ENCODE data around the gene IKBKE. TPM values are rescaled to one million over a fixed set of nuclear protein-coding genes. Genes with fewer than 3 reads are reported as not detected.

The IKBKE gene
- total RNA-seq, 2 experiments from 2014 or later, result 72.6 to 85.1 TPM

DNA sequence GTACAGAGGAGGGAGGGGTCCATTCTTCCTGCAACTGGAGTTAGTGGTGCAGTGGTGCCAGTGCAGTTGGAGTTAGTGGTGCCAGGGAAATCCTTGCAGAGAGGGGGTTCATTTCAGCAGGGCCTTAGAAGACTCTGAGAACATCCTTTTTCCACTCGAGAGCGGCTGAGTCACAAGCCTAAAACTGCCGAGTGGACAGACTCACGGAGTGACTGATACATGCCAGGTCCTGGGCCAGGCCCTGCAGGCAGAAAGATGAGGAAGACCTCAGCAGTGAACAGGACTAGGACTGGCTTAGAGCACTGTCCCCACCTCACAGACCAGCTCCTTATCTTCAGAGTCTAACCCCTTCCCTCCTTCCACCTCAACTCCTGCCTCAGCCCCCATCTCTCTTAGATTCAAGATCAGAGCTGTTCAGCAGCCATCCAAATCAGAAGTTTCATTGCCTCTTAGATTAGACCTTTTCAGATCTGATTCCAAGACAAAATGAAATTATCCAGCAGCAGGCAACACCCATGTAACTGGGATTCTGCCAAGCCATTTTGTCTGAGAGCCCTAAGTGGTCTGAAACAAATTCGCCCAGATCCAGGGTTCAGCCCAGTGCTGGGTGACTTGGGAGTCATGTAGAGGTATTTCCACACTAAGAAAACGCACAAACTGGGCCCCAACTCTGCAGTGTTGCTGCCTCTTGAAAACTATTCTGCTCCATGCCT is 12.7 kb upstream of the IKBKE start:
- Mint-ChIP-seq H3K27me3 (no peaks in the 10 kb centered on the region), H3K27ac (no peak overlapping the region), H3K4me1 (peaks cover 18% of the 10 kb centered on the region), H3K36me3 (ENCODE audit: low read depth) (peaks cover 20% of the 10 kb centered on the region), H3K4me3 (no peak overlapping the region), H3K9me3 (no peaks in the 10 kb centered on the region)
- ChIA-PET POLR2A (no interaction called here), CTCF (interaction anchor here (0.6 to 1.3 kb wide), 6 partner anchors 10 to 322 kb away, joined by 3 to 5 read pairs (median 4); partner anchors contain the start of gene IKBKE)
- no peak for DNase-seq

DNA sequence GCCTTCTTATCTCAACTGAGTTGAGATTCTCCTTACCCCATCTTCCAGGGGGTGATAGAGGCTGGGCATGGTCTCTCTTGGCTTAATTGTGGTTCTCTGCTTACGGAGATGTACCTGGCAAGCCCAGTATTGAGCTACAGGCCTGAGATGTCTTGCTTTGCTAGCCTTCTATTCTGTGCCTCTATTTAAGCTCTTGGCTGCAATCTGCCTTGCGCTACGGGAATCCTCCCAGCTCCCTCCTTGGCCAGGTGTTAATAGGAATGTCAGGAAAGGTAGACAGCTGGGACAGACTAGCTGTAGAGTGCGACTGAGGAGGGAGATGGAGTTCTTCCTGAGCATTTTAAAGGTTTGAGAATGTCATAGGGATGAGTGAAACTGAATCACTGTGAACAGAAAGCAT is 10.6 kb upstream of the IKBKE start:
- Mint-ChIP-seq H3K4me3 (no peak overlapping the region), H3K4me1 (peaks cover 31% of the 10 kb centered on the region), H3K27ac (no peak overlapping the region), H3K27me3 (no peaks in the 10 kb centered on the region), H3K9me3 (no peaks in the 10 kb centered on the region), H3K36me3 (ENCODE audit: low read depth) (peaks cover 19% of the 10 kb centered on the region)
- DNase-seq, result no peak
- ChIA-PET POLR2A (no interaction called here), CTCF (interaction anchor here (0.5 to 1.3 kb wide), 4 partner anchors 10 to 757 kb away, joined by 3 read pairs; partner anchors contain the start of gene IKBKE)

GRCh38 chr1:206460836-206461426 is 9.3 kb upstream of the IKBKE start:
- Mint-ChIP-seq H3K4me1 (peaks cover 43% of the 10 kb centered on the region), H3K9me3 (no peaks in the 10 kb centered on the region), H3K27me3 (no peaks in the 10 kb centered on the region), H3K27ac (no peak overlapping the region), H3K4me3 (no peak overlapping the region), H3K36me3 (ENCODE audit: low read depth) (peaks cover 12% of the 10 kb centered on the region)
- ChIA-PET CTCF (interaction anchor here (1.5 to 2.7 kb wide), 2 partner anchors 10 to 203 kb away, joined by 4 to 26 read pairs; partner anchors contain the start of gene IKBKE), POLR2A (no interaction called here)
- DNase-seq, result no peak

GRCh38 chr1:206461602-206462455 is 8.4 kb upstream of the IKBKE start:
- CTCF ChIA-PET, result interaction anchor here (0.6 to 2.7 kb wide), 9 partner anchors 9 to 202 kb away, joined by 3 to 26 read pairs (median 4); partner anchors contain the start of gene IKBKE
- peaks cover 47% of the 10 kb centered on the region for H3K4me1 Mint-ChIP-seq
- no peaks in the 10 kb centered on the region for H3K9me3 Mint-ChIP-seq
- no peaks in the 10 kb centered on the region for H3K27me3 Mint-ChIP-seq
- peak overlapping the region; percentile 48 for H3K27ac Mint-ChIP-seq
- POLR2A ChIA-PET, result no interaction called here
- peak; percentile 85 for DNase-seq
- no peak overlapping the region for H3K4me3 Mint-ChIP-seq
- peaks cover 9% of the 10 kb centered on the region for H3K36me3 Mint-ChIP-seq (ENCODE audit: low read depth)

GRCh38 chr1:206463137-206463536 is 7.1 kb upstream of the IKBKE start:
- Mint-ChIP-seq H3K4me1 (peaks cover 51% of the 10 kb centered on the region), H3K36me3 (ENCODE audit: low read depth) (peaks cover 5% of the 10 kb centered on the region), H3K9me3 (no peaks in the 10 kb centered on the region), H3K27ac (peak overlapping the region; percentile 13), H3K4me3 (no peak overlapping the region), H3K27me3 (no peaks in the 10 kb centered on the region)
- ChIA-PET POLR2A (no interaction called here), CTCF (interaction anchor here (1.1 to 2.7 kb wide), 3 partner anchors 8 to 28 kb away, joined by 4 to 26 read pairs (median 6); partner anchors contain the start of gene IKBKE)
- peak; percentile 21 for DNase-seq

DNA sequence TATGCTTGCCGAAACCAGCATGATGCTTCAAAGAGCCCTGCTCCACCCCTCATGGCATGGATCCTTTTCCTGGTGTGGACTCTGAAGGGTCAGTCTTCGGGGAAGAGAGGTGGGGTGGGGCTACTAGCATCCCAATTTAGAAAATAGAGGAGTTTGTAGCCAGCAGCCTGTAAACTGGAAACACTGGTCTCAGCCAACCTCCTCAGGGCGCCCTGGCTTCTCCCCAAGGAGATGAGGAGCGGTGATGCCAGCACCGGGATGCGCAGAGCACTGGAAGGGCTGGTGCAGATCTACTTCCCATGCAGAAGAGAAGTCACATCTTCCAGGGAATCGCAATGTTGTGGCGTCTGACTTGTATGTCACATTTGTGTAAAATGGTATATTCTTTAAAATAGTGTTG is 6.4 kb upstream of the IKBKE start:
- ChIA-PET CTCF (no interaction called here), POLR2A (no interaction called here)
- no peak overlapping the region for H3K27ac Mint-ChIP-seq
- no peak overlapping the region for H3K4me3 Mint-ChIP-seq
- H3K36me3 Mint-ChIP-seq (ENCODE audit: low read depth), result peaks cover 5% of the 10 kb centered on the region
- no peaks in the 10 kb centered on the region for H3K27me3 Mint-ChIP-seq
- peaks cover 59% of the 10 kb centered on the region for H3K4me1 Mint-ChIP-seq
- no peaks in the 10 kb centered on the region for H3K9me3 Mint-ChIP-seq
- no peak for DNase-seq

- DNase-seq, result no peak
- Mint-ChIP-seq H3K4me3 (no peak overlapping the region), H3K27ac (peak overlapping the region; percentile 57), H3K36me3 (ENCODE audit: low read depth) (peaks cover 5% of the 10 kb centered on the region), H3K9me3 (no peaks in the 10 kb centered on the region), H3K4me1 (peaks cover 65% of the 10 kb centered on the region), H3K27me3 (no peaks in the 10 kb centered on the region)
- ChIA-PET CTCF (interaction anchor here (0.8 to 1.5 kb wide), 5 partner anchors 10 to 148 kb away, joined by 3 to 5 read pairs (median 3); no protein-coding TSS in a partner anchor), POLR2A (no interaction called here)
Measured at GRCh38 chr1:206464456-206464964, 5.8 kb upstream of the IKBKE start.

DNA sequence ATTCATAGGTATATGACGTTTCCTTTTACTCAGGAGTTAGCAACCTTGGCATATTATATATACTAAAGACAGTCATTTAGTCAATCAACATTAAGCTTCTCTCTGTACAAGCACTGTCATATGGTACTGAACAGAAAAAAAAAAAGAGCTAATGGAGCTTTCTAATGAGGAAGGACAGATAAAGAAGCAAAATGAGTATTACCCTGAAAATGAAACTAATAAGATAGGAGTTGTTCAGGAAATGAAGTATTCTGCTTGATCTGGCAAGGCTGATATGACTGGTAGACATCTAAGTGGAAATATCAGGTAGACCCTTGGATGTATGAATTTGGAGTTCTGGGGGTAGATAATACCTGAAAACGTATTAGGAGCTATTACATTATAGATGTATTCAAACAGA is 4.3 kb upstream of the IKBKE start:
- Mint-ChIP-seq H3K4me1 (peaks cover 73% of the 10 kb centered on the region), H3K9me3 (no peaks in the 10 kb centered on the region), H3K4me3 (peak overlapping the region; percentile 44), H3K27ac (peak overlapping the region; percentile 78), H3K27me3 (no peaks in the 10 kb centered on the region), H3K36me3 (ENCODE audit: low read depth) (peaks cover 9% of the 10 kb centered on the region)
- ChIA-PET CTCF (interaction anchor here (1.0 to 1.6 kb wide), 4 partner anchors 13 to 198 kb away, joined by 3 to 4 read pairs (median 3); partner anchors contain the start of gene RASSF5), POLR2A (interaction anchor here (0.6 kb wide), 1 partner anchor 103 kb away, joined by 3 read pairs; no protein-coding TSS in a partner anchor)
- DNase-seq, result no peak

GRCh38 chr1:206466840-206467649 is 3.2 kb upstream of the IKBKE start:
- CTCF ChIA-PET, result interaction anchor here (0.6 to 1.6 kb wide), 6 partner anchors 11 to 197 kb away, joined by 3 to 4 read pairs (median 4); no protein-coding TSS in a partner anchor
- H3K36me3 Mint-ChIP-seq (ENCODE audit: low read depth), result peaks cover 13% of the 10 kb centered on the region
- no peak overlapping the region for H3K4me3 Mint-ChIP-seq
- no peaks in the 10 kb centered on the region for H3K9me3 Mint-ChIP-seq
- POLR2A ChIA-PET, result interaction anchor here (0.5 kb wide), 1 partner anchor 1234 kb away, joined by 3 read pairs; no protein-coding TSS in a partner anchor
- peaks cover 79% of the 10 kb centered on the region for H3K4me1 Mint-ChIP-seq
- DNase-seq, result peak; percentile 20
- H3K27me3 Mint-ChIP-seq, result no peaks in the 10 kb centered on the region
- peak overlapping the region; percentile 72 for H3K27ac Mint-ChIP-seq

DNA sequence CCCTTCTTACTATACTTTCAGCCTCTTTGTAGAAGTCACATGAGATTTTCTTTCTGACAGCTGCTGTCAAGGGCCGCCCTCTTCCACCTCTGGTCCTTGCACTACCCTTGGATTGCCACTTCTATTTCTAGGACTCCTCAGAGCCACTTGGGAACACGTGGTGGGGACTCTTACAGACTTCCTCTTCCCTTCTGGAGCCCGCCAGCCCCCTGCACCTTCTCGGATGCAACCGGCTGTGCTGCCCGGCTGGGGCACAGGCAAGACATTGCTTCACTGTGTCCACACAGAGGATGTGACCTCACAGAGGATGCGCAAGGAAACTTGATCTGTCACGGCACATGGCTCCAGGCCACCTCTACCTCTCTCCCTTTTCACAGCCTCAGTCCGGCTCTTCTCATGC is 2.4 kb upstream of the IKBKE start:
- DNase-seq, result no peak
- no peaks in the 10 kb centered on the region for H3K27me3 Mint-ChIP-seq

DNA sequence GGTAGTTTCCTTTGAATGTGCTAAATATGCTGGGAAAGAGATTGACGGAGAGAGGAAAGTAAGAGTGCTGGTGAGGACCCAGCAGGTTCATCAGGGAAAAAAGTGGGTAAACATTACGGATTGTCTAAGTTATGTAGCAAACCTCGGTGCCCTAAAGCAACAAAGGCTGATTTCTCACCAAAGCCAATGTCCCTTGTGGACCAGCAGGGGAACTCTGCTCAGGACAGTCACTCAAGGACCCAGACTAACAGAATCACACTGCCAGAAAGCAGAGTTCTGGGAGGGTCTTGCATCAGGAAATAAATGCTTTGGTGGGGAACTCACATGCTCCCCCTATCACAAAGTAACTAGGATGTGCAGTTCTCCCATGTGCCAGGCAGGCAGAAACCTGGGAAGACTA is 1.7 kb upstream of the IKBKE start:
- peaks cover 82% of the 10 kb centered on the region for H3K4me1 Mint-ChIP-seq
- ChIA-PET CTCF (interaction anchor here (3.3 kb wide), 1 partner anchor 77 kb away, joined by 10 read pairs; no protein-coding TSS in a partner anchor), POLR2A (no interaction called here)
- H3K4me3 Mint-ChIP-seq, result peak overlapping the region; percentile 26
- H3K27ac Mint-ChIP-seq, result peak overlapping the region; percentile 72
- H3K36me3 Mint-ChIP-seq (ENCODE audit: low read depth), result peaks cover 23% of the 10 kb centered on the region
- no peaks in the 10 kb centered on the region for H3K9me3 Mint-ChIP-seq
- DNase-seq, result no peak
- no peaks in the 10 kb centered on the region for H3K27me3 Mint-ChIP-seq

More for the DNA sequence above, 2.4 kb upstream of the IKBKE start:
- Mint-ChIP-seq H3K36me3 (ENCODE audit: low read depth) (peaks cover 17% of the 10 kb centered on the region), H3K4me3 (no peak overlapping the region), H3K9me3 (no peaks in the 10 kb centered on the region), H3K4me1 (peaks cover 82% of the 10 kb centered on the region), H3K27ac (peak overlapping the region; percentile 72)
- POLR2A ChIA-PET, result interaction anchor here (0.5 kb wide), 1 partner anchor 1235 kb away, joined by 3 read pairs; no protein-coding TSS in a partner anchor
- CTCF ChIA-PET, result interaction anchor here (1.1 to 1.4 kb wide), 2 partner anchors 10 to 38 kb away, joined by 4 read pairs; no protein-coding TSS in a partner anchor
